CD14-positive monocyte (primary cell): ENCODE measurements around the gene USO1. TPM values are rescaled to one million over a fixed set of nuclear protein-coding genes. Genes with fewer than 3 reads are reported as not detected.

ENCODE experiments used
- DNase-seq, 3 donors: peaks; one replicate each; pipeline ENCODE4 v3.0.0-alpha.2; 2011 to 2022
- H2AFZ ChIP-seq: 2 replicates; pipeline ENCODE4 v1.6.0; 2012; ENCODE audit warnings: mild to moderate bottlenecking, low read depth, low read length, inconsistent platforms; ENCODE audit not compliant: insufficient read depth, poor library complexity, severe bottlenecking
- H3K27ac ChIP-seq, 2 donors: 1 replicate in 1 of 2; 2 replicates in 1 of 2; pipeline ENCODE4 v1.5.1; 2012 to 2013; ENCODE audit warnings: low read length in 2 of 2, control low read depth in 1 of 2, inconsistent platforms in 1 of 2, low read depth in 1 of 2, mild to moderate bottlenecking in 1 of 2
- H3K27me3 ChIP-seq, 2 donors: one replicate each; pipeline versions ENCODE4 v1.6.0 to v1.6.1; 2011 to 2013; ENCODE audit warnings: low read length in 2 of 2; ENCODE audit not compliant: control insufficient read depth in 2 of 2, insufficient read depth in 2 of 2
- H3K36me3 ChIP-seq, 2 donors: replicated peaks in 1 of 2; 1 replicate in 1 of 2; 2 replicates in 1 of 2; pipeline versions ENCODE4 v1.5.1 to v1.6.1; 2012 to 2013; ENCODE audit warnings: low read length in 2 of 2, control low read depth in 1 of 2, inconsistent platforms in 1 of 2, mild to moderate bottlenecking in 1 of 2; ENCODE audit not compliant: insufficient read depth in 2 of 2, control insufficient read depth in 1 of 2
- H3K4me1 ChIP-seq, 2 donors: 1 replicate in 1 of 2; 2 replicates in 1 of 2; pipeline versions ENCODE4 v1.5.1 to v1.6.1; 2012 to 2013; ENCODE audit warnings: low read length in 2 of 2, control low read depth in 1 of 2, inconsistent platforms in 1 of 2, mild to moderate bottlenecking in 1 of 2, moderate library complexity in 1 of 2; ENCODE audit not compliant: insufficient read depth in 2 of 2, control insufficient read depth in 1 of 2
- H3K4me2 ChIP-seq: replicated peaks from 2 replicates; pipeline ENCODE3; 2012; ENCODE audit warnings: low read length, moderate library complexity, mild to moderate bottlenecking; ENCODE audit not compliant: poor library complexity, severe bottlenecking; ENCODE audit errors: extremely low read depth
- H3K4me3 ChIP-seq, 3 experiments: fragments of 200-600 bp in 1 of 3; sonication (generic) in 1 of 3; replicated peaks in 1 of 3; 1 replicate in 2 of 3; 2 replicates in 1 of 3; pipeline ENCODE4 v1.5.1; 2011 to 2013; ENCODE audit warnings: low read length in 3 of 3, mild to moderate bottlenecking in 3 of 3, control low read depth in 2 of 3, low read depth in 2 of 3, inconsistent platforms in 1 of 3, moderate library complexity in 1 of 3
- H3K79me2 ChIP-seq: 2 replicates; pipeline ENCODE4 v1.6.0; 2012; ENCODE audit warnings: mild to moderate bottlenecking, control low read depth, inconsistent platforms, low read length, moderate library complexity; ENCODE audit not compliant: insufficient read depth
- H3K9ac ChIP-seq: 2 replicates; pipeline ENCODE4 v1.6.0; 2017; ENCODE audit warnings: low read length, mild to moderate bottlenecking; ENCODE audit not compliant: insufficient read depth, poor library complexity, severe bottlenecking
- H3K9me3 ChIP-seq, 2 donors: replicated peaks in 1 of 2; 1 replicate in 1 of 2; 2 replicates in 1 of 2; pipeline versions ENCODE4 v1.5.1 to v1.6.1; 2012 to 2013; ENCODE audit warnings: low read length in 2 of 2, control low read depth in 1 of 2; ENCODE audit not compliant: control insufficient read depth in 1 of 2, insufficient read depth in 1 of 2
- H4K20me1 ChIP-seq: 2 replicates; pipeline ENCODE4 v1.6.0; 2012; ENCODE audit warnings: mild to moderate bottlenecking, low read length, control low read depth, moderate library complexity; ENCODE audit not compliant: insufficient read depth
- H3K27ac Mint-ChIP-seq, 7 donors: one replicate each; pipeline ENCODE4 v1.8.0; 2020; ENCODE audit warnings: mild to moderate bottlenecking in 7 of 7, mixed read lengths in 7 of 7, moderate library complexity in 6 of 7, inconsistent platforms in 2 of 7
- H3K27me3 Mint-ChIP-seq, 3 donors: one replicate each; pipeline ENCODE4 v1.8.0; 2021 to 2022; ENCODE audit warnings: low read depth in 3 of 3, mild to moderate bottlenecking in 3 of 3, mixed read lengths in 3 of 3, moderate library complexity in 3 of 3, inconsistent platforms in 1 of 3
- H3K36me3 Mint-ChIP-seq, 2 donors: one replicate each; pipeline ENCODE4 v1.8.0; 2020; ENCODE audit warnings: mixed read lengths in 2 of 2, inconsistent platforms in 1 of 2, mild to moderate bottlenecking in 1 of 2
- H3K4me1 Mint-ChIP-seq: one replicate; pipeline ENCODE4 v1.8.0; 2020; ENCODE audit warnings: mild to moderate bottlenecking, mixed read lengths
- H3K4me3 Mint-ChIP-seq, 2 donors: one replicate each; pipeline ENCODE4 v1.8.0; 2020; ENCODE audit warnings: mild to moderate bottlenecking in 2 of 2, mixed read lengths in 2 of 2, moderate library complexity in 1 of 2
- H3K9me3 Mint-ChIP-seq, 7 donors: one replicate each; pipeline ENCODE4 v1.8.0; 2020 to 2022; ENCODE audit warnings: mixed read lengths in 7 of 7, mild to moderate bottlenecking in 6 of 7, moderate library complexity in 6 of 7, inconsistent platforms in 2 of 7
- CTCF ChIP-seq: fragments of 200-600 bp; IDR thresholded peaks from one replicate; pipeline ENCODE4 v1.8.0; 2022; ENCODE audit warnings: antibody characterized with exemption, mild to moderate bottlenecking
- WGBS: methylation state at CpG from one replicate; pipeline ENCODE4 v1.1.5; 2013; ENCODE audit warnings: missing lambda C conversion rate; ENCODE audit not compliant: insufficient coverage; 5-methylcytosine and 5-hydroxymethylcytosine counted together
- intact Hi-C, 2 donors: fragments of 100-400 bp; cut with micrococcal nuclease; formaldehyde crosslinking; loops; one replicate each; pipeline versions ENCODE4 v1.15.0 to v1.15.1; 2023
- polyA plus RNA-seq, 3 donors: library from polyadenylated mRNA; depleted of rRNA in 1 of 3; unstranded in 2 of 3; stranded (reverse) in 1 of 3; fragments of 300-500 nt in 2 of 3; fragments of >200 nt in 1 of 3; fragmentation: Illumina TruSeq in 2 of 3; gene quantifications; 1 replicate in 2 of 3; 2 replicates in 1 of 3; pipeline ENCODE4 v1.2.3, GENCODE V29; 2012 to 2021

The USO1 gene
- polyA plus RNA-seq, 3 donors = 15.4 to 26.9 (median 17.5) TPM

DNA sequence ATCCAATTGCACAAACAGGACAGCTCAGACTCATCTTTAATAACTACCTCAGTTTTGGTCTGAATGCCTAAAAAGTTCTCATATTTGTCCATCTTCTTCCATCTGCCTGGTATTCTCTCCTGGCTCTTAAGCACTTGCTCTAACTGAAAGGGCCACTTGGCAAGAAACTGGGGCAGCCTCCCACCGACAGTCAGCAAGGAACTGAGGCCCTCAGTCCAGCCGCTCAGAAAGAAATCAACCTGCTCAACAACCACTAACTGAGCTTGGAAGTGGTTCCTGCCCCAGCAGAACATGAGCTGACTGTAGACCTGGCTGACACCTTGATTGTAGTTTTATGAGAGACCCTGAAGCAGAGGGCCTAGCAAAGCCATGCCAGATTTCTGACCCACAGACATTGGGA is 93.5 kb downstream of the USO1 start:
- intact Hi-C loops = no loop called here
- H3K9me3 Mint-ChIP-seq = no peaks in the 10 kb centered on the region
- no peak for TF ChIP-seq CTCF

DNA sequence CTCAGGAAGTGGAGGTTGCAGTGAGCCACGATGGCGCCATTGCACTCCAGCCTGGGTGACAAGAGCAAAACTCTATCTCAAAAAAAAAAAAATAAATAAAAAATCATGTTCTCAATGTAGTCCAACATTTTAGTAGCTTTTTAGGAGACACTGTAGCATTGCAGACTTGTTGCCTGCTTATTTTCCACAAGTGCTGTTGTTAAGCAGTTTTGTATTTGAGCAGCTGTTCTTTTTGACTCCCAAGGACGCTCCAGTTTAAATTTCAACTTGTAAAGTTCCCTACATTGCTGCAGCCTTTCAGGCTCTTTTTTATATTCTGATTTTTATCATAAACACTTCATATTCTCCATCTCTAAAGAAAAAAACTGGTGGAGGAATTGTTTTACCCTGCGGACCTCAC is 94.7 kb downstream of the USO1 start:
- Histone ChIP-seq H2AFZ (no peak overlapping the region), H3K27me3 (no peaks in the 10 kb centered on the region), H3K36me3 (peaks cover 15 to 32% of the 10 kb centered on the region in 2 donors), H3K79me2 (no peaks in the 10 kb centered on the region), H4K20me1 (no peaks in the 10 kb centered on the region), H3K9me3 (no peaks in the 10 kb centered on the region), H3K9ac (no peak overlapping the region), H3K4me3 (no peak overlapping the region), H3K27ac (no peak overlapping the region), H3K4me1 (no peaks in the 10 kb centered on the region), H3K4me2 (no peak overlapping the region)
- Mint-ChIP-seq H3K9me3 (no peaks in the 10 kb centered on the region), H3K4me3 (no peak overlapping the region), H3K4me1 (peaks cover 5% of the 10 kb centered on the region), H3K27ac (no peak overlapping the region), H3K36me3 (peaks cover 21 to 22% of the 10 kb centered on the region in 2 donors), H3K27me3 (no peaks in the 10 kb centered on the region)
- DNase-seq = no peak
- no CpG with 5 or more reads among the region's 4 CpGs for WGBS
- no peak for TF ChIP-seq CTCF
- intact Hi-C loops = no loop called here

More for the DNA sequence above, 93.5 kb downstream of the USO1 start:
- H3K9me3 ChIP-seq = no peaks in the 10 kb centered on the region
- no peak overlapping the region for H3K27ac Mint-ChIP-seq
- H3K27ac ChIP-seq = no peak overlapping the region
- H3K9ac ChIP-seq = no peak overlapping the region
- H2AFZ ChIP-seq = no peak overlapping the region
- H3K4me3 ChIP-seq = no peak overlapping the region
- H3K4me2 ChIP-seq = no peak overlapping the region
- no peak for DNase-seq
- H3K27me3 ChIP-seq = no peaks in the 10 kb centered on the region
- H3K4me1 Mint-ChIP-seq = peaks cover 5% of the 10 kb centered on the region
- H3K36me3 ChIP-seq = peaks cover 24 to 45% of the 10 kb centered on the region in 2 donors
- WGBS = 100% methylated on average over 1 of the region's 2 CpGs
- H3K4me3 Mint-ChIP-seq = no peak overlapping the region
- peaks cover 29 to 33% of the 10 kb centered on the region in 2 donors for H3K36me3 Mint-ChIP-seq
- H4K20me1 ChIP-seq = no peaks in the 10 kb centered on the region
- H3K4me1 ChIP-seq = no peaks in the 10 kb centered on the region
- no peaks in the 10 kb centered on the region for H3K27me3 Mint-ChIP-seq
- H3K79me2 ChIP-seq = no peaks in the 10 kb centered on the region
